GM23338 (cell line): ENCODE measurements around the gene PSMG4. TPM values are rescaled to one million over a fixed set of nuclear protein-coding genes. Genes with fewer than 3 reads are reported as not detected.
A peak's percentile ranks its signal among the peaks of the same experiment; 100 is the strongest.

ENCODE experiments used
- ATAC-seq: fragments of 200-7000 bp; cut with Tn5 transposase; 3 replicates; pipeline ENCODE4 v1.9.1; 2020
- DNase-seq: peaks from one replicate; pipeline ENCODE4 v3.0.0-alpha.2; 2015; ENCODE audit warnings: low spot score
- H2AFZ ChIP-seq: fragments of 200-600 bp; sonication (generic); 2 replicates; pipeline ENCODE4 v1.8.0; 2016; ENCODE audit warnings: antibody characterized with exemption, mild to moderate bottlenecking, moderate library complexity
- H3F3A ChIP-seq: fragments of 200-600 bp; sonication (generic); replicated peaks from 2 replicates; pipeline ENCODE4 v1.8.0; 2017; ENCODE audit warnings: antibody characterized with exemption, mixed run types, low read depth
- H3K27ac ChIP-seq: fragments of 200-600 bp; sonication (generic); 2 replicates; pipeline ENCODE4 v1.6.1; 2016; ENCODE audit warnings: low read depth
- H3K27me3 ChIP-seq: fragments of 200-600 bp; sonication (generic); 2 replicates; pipeline ENCODE4 v1.8.0; 2016; ENCODE audit warnings: mild to moderate bottlenecking, mixed run types, moderate library complexity; ENCODE audit not compliant: insufficient read depth
- H3K36me3 ChIP-seq: fragments of 200-600 bp; sonication (generic); 2 replicates; pipeline ENCODE4 v1.8.0; 2016; ENCODE audit warnings: mild to moderate bottlenecking; ENCODE audit not compliant: insufficient read depth
- H3K4me1 ChIP-seq: fragments of 200-600 bp; sonication (generic); 2 replicates; pipeline ENCODE4 v1.8.0; 2016; ENCODE audit warnings: mild to moderate bottlenecking, moderate library complexity; ENCODE audit not compliant: insufficient read depth
- H3K4me2 ChIP-seq: fragments of 200-600 bp; sonication (generic); 2 replicates; pipeline ENCODE4 v1.7.1; 2017; ENCODE audit warnings: mixed run types
- H3K4me3 ChIP-seq: fragments of 200-600 bp; sonication (generic); 2 replicates; pipeline ENCODE4 v1.6.1; 2016; ENCODE audit warnings: mixed run types
- H3K79me2 ChIP-seq: fragments of 200-600 bp; sonication (generic); replicated peaks from 2 replicates; pipeline ENCODE4 v1.8.0; 2017; ENCODE audit warnings: mild to moderate bottlenecking; ENCODE audit not compliant: insufficient read depth
- H3K9me2 ChIP-seq: fragments of 200-600 bp; sonication (generic); 2 replicates; pipeline ENCODE4 v1.8.0; 2017; ENCODE audit not compliant: insufficient read depth
- H4K20me1 ChIP-seq: fragments of 200-600 bp; sonication (generic); replicated peaks from 2 replicates; pipeline ENCODE4 v1.8.0; 2017; ENCODE audit warnings: mild to moderate bottlenecking; ENCODE audit not compliant: insufficient read depth
- H3K27ac Mint-ChIP-seq: 2 replicates; pipeline ENCODE4 v1.8.0; 2020; ENCODE audit warnings: inconsistent platforms, mild to moderate bottlenecking, moderate library complexity, mixed read lengths
- H3K27me3 Mint-ChIP-seq: 3 replicates; pipeline ENCODE4 v1.8.0; 2022; ENCODE audit warnings: low read depth, mild to moderate bottlenecking, moderate library complexity, mixed read lengths, inconsistent platforms; ENCODE audit not compliant: insufficient read depth, poor library complexity
- H3K36me3 Mint-ChIP-seq: 3 replicates; pipeline ENCODE4 v1.8.0; 2021; ENCODE audit warnings: low read depth, mild to moderate bottlenecking, inconsistent platforms, moderate library complexity, mixed read lengths
- H3K4me1 Mint-ChIP-seq: 3 replicates; pipeline ENCODE4 v1.8.0; 2020; ENCODE audit warnings: mild to moderate bottlenecking, inconsistent platforms, mixed read lengths
- H3K4me3 Mint-ChIP-seq: 3 replicates; pipeline ENCODE4 v1.8.0; 2021; ENCODE audit warnings: moderate library complexity, mild to moderate bottlenecking, inconsistent platforms, mixed read lengths
- H3K9me3 Mint-ChIP-seq: 3 replicates; pipeline ENCODE4 v1.8.0; 2020; ENCODE audit warnings: moderate library complexity, mild to moderate bottlenecking, inconsistent platforms, mixed read lengths
- ETS1 ChIP-seq: IDR thresholded peaks from 2 replicates; pipeline ENCODE4 v1.6.1; 2016; ENCODE audit warnings: antibody characterized with exemption
- EZH2phosphoT487 ChIP-seq: fragments of 200-600 bp; sonication (generic); IDR thresholded peaks from one replicate; pipeline ENCODE4 v1.8.1; 2018; ENCODE audit warnings: antibody characterized with exemption; ENCODE audit not compliant: unreplicated experiment
- STAT1 ChIP-seq: IDR thresholded peaks from one replicate; pipeline ENCODE4 v1.6.1; 2016; ENCODE audit warnings: antibody characterized with exemption; ENCODE audit not compliant: unreplicated experiment
- ZNF114 ChIP-seq: fragments of 250-450 bp; sonication (Bioruptor Pico); IDR thresholded peaks from 2 replicates; pipeline ENCODE4 v1.5.0; 2020; ENCODE audit warnings: mild to moderate bottlenecking, moderate library complexity
- ZNF462 ChIP-seq: fragments of 250-450 bp; sonication (Bioruptor Pico); IDR thresholded peaks from 2 replicates; pipeline ENCODE4 v1.5.0; 2020; ENCODE audit warnings: mild to moderate bottlenecking, moderate library complexity
- polyA plus RNA-seq: library from polyadenylated mRNA; unstranded; fragments of >200 nt; fragmentation: Nextera tagmentation; extraction: Ambion mirVana; gene quantifications from 2 replicates; pipeline ENCODE4 v1.2.1, GENCODE V29; 2016
- total RNA-seq: library from RNA; depleted of rRNA; stranded (reverse); fragments of >200 nt; shearing (Covaris generic); gene quantifications from 2 replicates; pipeline ENCODE4 v1.2.3, GENCODE V29; 2014
- TF ChIP-seq, protein P1 (sequence below): IDR thresholded peaks from one replicate; pipeline ENCODE4 v1.6.1; 2018; ENCODE audit warnings: antibody characterized with exemption; ENCODE audit not compliant: unreplicated experiment

Gene PSMG4
- total and polyA plus RNA-seq, 2 experiments from 2014 or later = 37.2 to 168 TPM

- ATAC-seq (no peak), DNase-seq (no peak)
- no peak overlapping the region for H3K4me3 ChIP-seq
- no peak overlapping the region for H2AFZ ChIP-seq
- 0 out of 2 replicates have a peak, but pooled peaks cover 3% of the 10 kb centered on the region for H4K20me1 ChIP-seq
- no peaks in the 10 kb centered on the region for H3K27me3 ChIP-seq
- no peaks in the 10 kb centered on the region for H3F3A ChIP-seq
- H3K4me1 Mint-ChIP-seq = peaks cover 17% of the 10 kb centered on the region
- peaks cover 4% of the 10 kb centered on the region; the same call in 1 of the 2 replicates for H3K36me3 ChIP-seq
- peak overlapping the region; percentile 81 for H3K27ac Mint-ChIP-seq
- peaks cover 40% of the 10 kb centered on the region for H3K36me3 Mint-ChIP-seq
- H3K4me2 ChIP-seq = no peak overlapping the region
- TF ChIP-seq ZNF462 (no peak), STAT1 (no peak), ZNF114 (CRISPR knock-in tag) (no peak), EZH2phosphoT487 (no peak), ETS1 (no peak)
- TF ChIP-seq, protein P1, sequence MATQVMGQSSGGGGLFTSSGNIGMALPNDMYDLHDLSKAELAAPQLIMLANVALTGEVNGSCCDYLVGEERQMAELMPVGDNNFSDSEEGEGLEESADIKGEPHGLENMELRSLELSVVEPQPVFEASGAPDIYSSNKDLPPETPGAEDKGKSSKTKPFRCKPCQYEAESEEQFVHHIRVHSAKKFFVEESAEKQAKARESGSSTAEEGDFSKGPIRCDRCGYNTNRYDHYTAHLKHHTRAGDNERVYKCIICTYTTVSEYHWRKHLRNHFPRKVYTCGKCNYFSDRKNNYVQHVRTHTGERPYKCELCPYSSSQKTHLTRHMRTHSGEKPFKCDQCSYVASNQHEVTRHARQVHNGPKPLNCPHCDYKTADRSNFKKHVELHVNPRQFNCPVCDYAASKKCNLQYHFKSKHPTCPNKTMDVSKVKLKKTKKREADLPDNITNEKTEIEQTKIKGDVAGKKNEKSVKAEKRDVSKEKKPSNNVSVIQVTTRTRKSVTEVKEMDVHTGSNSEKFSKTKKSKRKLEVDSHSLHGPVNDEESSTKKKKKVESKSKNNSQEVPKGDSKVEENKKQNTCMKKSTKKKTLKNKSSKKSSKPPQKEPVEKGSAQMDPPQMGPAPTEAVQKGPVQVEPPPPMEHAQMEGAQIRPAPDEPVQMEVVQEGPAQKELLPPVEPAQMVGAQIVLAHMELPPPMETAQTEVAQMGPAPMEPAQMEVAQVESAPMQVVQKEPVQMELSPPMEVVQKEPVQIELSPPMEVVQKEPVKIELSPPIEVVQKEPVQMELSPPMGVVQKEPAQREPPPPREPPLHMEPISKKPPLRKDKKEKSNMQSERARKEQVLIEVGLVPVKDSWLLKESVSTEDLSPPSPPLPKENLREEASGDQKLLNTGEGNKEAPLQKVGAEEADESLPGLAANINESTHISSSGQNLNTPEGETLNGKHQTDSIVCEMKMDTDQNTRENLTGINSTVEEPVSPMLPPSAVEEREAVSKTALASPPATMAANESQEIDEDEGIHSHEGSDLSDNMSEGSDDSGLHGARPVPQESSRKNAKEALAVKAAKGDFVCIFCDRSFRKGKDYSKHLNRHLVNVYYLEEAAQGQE = no peak
- no peak overlapping the region for H3K27ac ChIP-seq
- H3K4me1 ChIP-seq = 0 out of 2 replicates have a peak, but pooled peaks cover 3% of the 10 kb centered on the region
- no peak overlapping the region for H3K4me3 Mint-ChIP-seq
- H3K79me2 ChIP-seq = no peaks in the 10 kb centered on the region
- peaks cover 3% of the 10 kb centered on the region; the same call in 1 of the 3 replicates for H3K9me3 Mint-ChIP-seq
- H3K9me2 ChIP-seq = no peaks in the 10 kb centered on the region; the same call in 1 of the 2 replicates
- peaks cover 18% of the 10 kb centered on the region for H3K27me3 Mint-ChIP-seq
These were observed 49.4 kb downstream of the PSMG4 start for GRCh38 chr6:3308106-3308505.
